Esophagus squamous epithelium (tissue), 4 donors: ENCODE measurements around the gene CNTNAP2.

ENCODE experiments used
- POLR2A ChIP-seq, 4 donors: fragments of 450-650 bp; IDR thresholded peaks; one replicate each; pipeline ENCODE4 v1.6.1; 2017; ENCODE audit warnings: antibody characterized with exemption in 4 of 4, mild to moderate bottlenecking in 4 of 4, moderate library complexity in 3 of 4
- TF ChIP-seq, protein P1 (sequence below), 6 experiments: fragments of 450-650 bp in 4 of 6; fragments of 200-600 bp in 2 of 6; sonication (generic) in 2 of 6; IDR thresholded peaks; one replicate each; pipeline ENCODE4 v1.5.1; 2016 to 2019; ENCODE audit warnings: antibody characterized with exemption in 6 of 6, mild to moderate bottlenecking in 4 of 6, moderate library complexity in 4 of 6

DNA sequence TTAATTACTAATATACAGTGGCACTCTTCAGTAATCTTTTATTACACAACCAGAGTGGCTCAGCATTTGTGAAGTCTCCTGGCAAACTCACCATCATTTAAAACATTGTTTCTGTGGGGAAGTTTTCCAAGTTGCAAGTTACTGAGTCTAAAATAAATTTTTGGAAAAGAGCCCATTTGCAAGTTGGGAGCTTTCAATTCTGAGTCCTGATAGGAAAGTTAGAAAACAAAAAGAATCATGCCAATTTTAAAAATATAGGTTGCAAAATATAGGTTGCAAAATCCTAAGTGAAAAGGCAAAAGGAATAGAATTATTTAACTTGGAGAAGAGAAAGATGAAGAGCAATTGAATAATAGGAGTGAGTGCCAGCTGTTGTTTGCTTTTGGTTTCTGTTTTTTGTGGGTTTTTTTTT is 2095.1 kb downstream of the CNTNAP2 start:
- TF ChIP-seq, protein P1, sequence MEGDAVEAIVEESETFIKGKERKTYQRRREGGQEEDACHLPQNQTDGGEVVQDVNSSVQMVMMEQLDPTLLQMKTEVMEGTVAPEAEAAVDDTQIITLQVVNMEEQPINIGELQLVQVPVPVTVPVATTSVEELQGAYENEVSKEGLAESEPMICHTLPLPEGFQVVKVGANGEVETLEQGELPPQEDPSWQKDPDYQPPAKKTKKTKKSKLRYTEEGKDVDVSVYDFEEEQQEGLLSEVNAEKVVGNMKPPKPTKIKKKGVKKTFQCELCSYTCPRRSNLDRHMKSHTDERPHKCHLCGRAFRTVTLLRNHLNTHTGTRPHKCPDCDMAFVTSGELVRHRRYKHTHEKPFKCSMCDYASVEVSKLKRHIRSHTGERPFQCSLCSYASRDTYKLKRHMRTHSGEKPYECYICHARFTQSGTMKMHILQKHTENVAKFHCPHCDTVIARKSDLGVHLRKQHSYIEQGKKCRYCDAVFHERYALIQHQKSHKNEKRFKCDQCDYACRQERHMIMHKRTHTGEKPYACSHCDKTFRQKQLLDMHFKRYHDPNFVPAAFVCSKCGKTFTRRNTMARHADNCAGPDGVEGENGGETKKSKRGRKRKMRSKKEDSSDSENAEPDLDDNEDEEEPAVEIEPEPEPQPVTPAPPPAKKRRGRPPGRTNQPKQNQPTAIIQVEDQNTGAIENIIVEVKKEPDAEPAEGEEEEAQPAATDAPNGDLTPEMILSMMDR (IDR thresholded peaks at IDR 0.05), result no peak
- no peak for TF ChIP-seq POLR2A (IDR thresholded peaks at IDR 0.05)
